GM23338 (cell line): ENCODE results near the gene NR2C2. TPM values are rescaled to one million over a fixed set of nuclear protein-coding genes. Genes with fewer than 3 reads are reported as not detected.

Source experiments
- ATAC-seq: fragments of 200-7000 bp; cut with Tn5 transposase; 3 replicates; pipeline ENCODE4 v1.9.1; 2020
- DNase-seq: peaks from one replicate; pipeline ENCODE4 v3.0.0-alpha.2; 2015; ENCODE audit warnings: low spot score
- H2AFZ ChIP-seq: fragments of 200-600 bp; sonication (generic); 2 replicates; pipeline ENCODE4 v1.8.0; 2016; ENCODE audit warnings: antibody characterized with exemption, mild to moderate bottlenecking, moderate library complexity
- H3F3A ChIP-seq: fragments of 200-600 bp; sonication (generic); replicated peaks from 2 replicates; pipeline ENCODE4 v1.8.0; 2017; ENCODE audit warnings: antibody characterized with exemption, mixed run types, low read depth
- H3K27ac ChIP-seq: fragments of 200-600 bp; sonication (generic); 2 replicates; pipeline ENCODE4 v1.6.1; 2016; ENCODE audit warnings: low read depth
- H3K27me3 ChIP-seq: fragments of 200-600 bp; sonication (generic); 2 replicates; pipeline ENCODE4 v1.8.0; 2016; ENCODE audit warnings: mild to moderate bottlenecking, mixed run types, moderate library complexity; ENCODE audit not compliant: insufficient read depth
- H3K36me3 ChIP-seq: fragments of 200-600 bp; sonication (generic); 2 replicates; pipeline ENCODE4 v1.8.0; 2016; ENCODE audit warnings: mild to moderate bottlenecking; ENCODE audit not compliant: insufficient read depth
- H3K4me1 ChIP-seq: fragments of 200-600 bp; sonication (generic); 2 replicates; pipeline ENCODE4 v1.8.0; 2016; ENCODE audit warnings: mild to moderate bottlenecking, moderate library complexity; ENCODE audit not compliant: insufficient read depth
- H3K4me2 ChIP-seq: fragments of 200-600 bp; sonication (generic); 2 replicates; pipeline ENCODE4 v1.7.1; 2017; ENCODE audit warnings: mixed run types
- H3K4me3 ChIP-seq: fragments of 200-600 bp; sonication (generic); 2 replicates; pipeline ENCODE4 v1.6.1; 2016; ENCODE audit warnings: mixed run types
- H3K79me2 ChIP-seq: fragments of 200-600 bp; sonication (generic); replicated peaks from 2 replicates; pipeline ENCODE4 v1.8.0; 2017; ENCODE audit warnings: mild to moderate bottlenecking; ENCODE audit not compliant: insufficient read depth
- H3K9me2 ChIP-seq: fragments of 200-600 bp; sonication (generic); 2 replicates; pipeline ENCODE4 v1.8.0; 2017; ENCODE audit not compliant: insufficient read depth
- H4K20me1 ChIP-seq: fragments of 200-600 bp; sonication (generic); replicated peaks from 2 replicates; pipeline ENCODE4 v1.8.0; 2017; ENCODE audit warnings: mild to moderate bottlenecking; ENCODE audit not compliant: insufficient read depth
- H3K27ac Mint-ChIP-seq: 2 replicates; pipeline ENCODE4 v1.8.0; 2020; ENCODE audit warnings: inconsistent platforms, mild to moderate bottlenecking, moderate library complexity, mixed read lengths
- H3K27me3 Mint-ChIP-seq: 3 replicates; pipeline ENCODE4 v1.8.0; 2022; ENCODE audit warnings: low read depth, mild to moderate bottlenecking, moderate library complexity, mixed read lengths, inconsistent platforms; ENCODE audit not compliant: insufficient read depth, poor library complexity
- H3K36me3 Mint-ChIP-seq: 3 replicates; pipeline ENCODE4 v1.8.0; 2021; ENCODE audit warnings: low read depth, mild to moderate bottlenecking, inconsistent platforms, moderate library complexity, mixed read lengths
- H3K4me1 Mint-ChIP-seq: 3 replicates; pipeline ENCODE4 v1.8.0; 2020; ENCODE audit warnings: mild to moderate bottlenecking, inconsistent platforms, mixed read lengths
- H3K4me3 Mint-ChIP-seq: 3 replicates; pipeline ENCODE4 v1.8.0; 2021; ENCODE audit warnings: moderate library complexity, mild to moderate bottlenecking, inconsistent platforms, mixed read lengths
- H3K9me3 Mint-ChIP-seq: 3 replicates; pipeline ENCODE4 v1.8.0; 2020; ENCODE audit warnings: moderate library complexity, mild to moderate bottlenecking, inconsistent platforms, mixed read lengths
- EZH2 ChIP-seq: fragments of 200-600 bp; sonication (generic); IDR thresholded peaks from one replicate; pipeline ENCODE4 v1.8.0; 2017; ENCODE audit warnings: antibody characterized with exemption, mild to moderate bottlenecking, low read depth; ENCODE audit not compliant: unreplicated experiment
- JUNB ChIP-seq: IDR thresholded peaks from one replicate; pipeline ENCODE4 v1.6.1; 2016; ENCODE audit warnings: antibody characterized with exemption; ENCODE audit not compliant: unreplicated experiment
- NANOG ChIP-seq: IDR thresholded peaks from 2 replicates; pipeline ENCODE4 v1.6.1; 2016; ENCODE audit warnings: antibody characterized with exemption, borderline replicate concordance
- POLR2AphosphoS5 ChIP-seq: IDR thresholded peaks from 2 replicates; pipeline ENCODE4 v1.6.1; 2016; ENCODE audit warnings: antibody characterized with exemption, low read depth
- STAT1 ChIP-seq: IDR thresholded peaks from one replicate; pipeline ENCODE4 v1.6.1; 2016; ENCODE audit warnings: antibody characterized with exemption; ENCODE audit not compliant: unreplicated experiment
- ZNF114 ChIP-seq: fragments of 250-450 bp; sonication (Bioruptor Pico); IDR thresholded peaks from 2 replicates; pipeline ENCODE4 v1.5.0; 2020; ENCODE audit warnings: mild to moderate bottlenecking, moderate library complexity
- ZNF331 ChIP-seq: fragments of 250-450 bp; sonication (Bioruptor Pico); IDR thresholded peaks from 2 replicates; pipeline ENCODE4 v1.5.0; 2020; ENCODE audit warnings: low read depth, mild to moderate bottlenecking, moderate library complexity
- polyA plus RNA-seq: library from polyadenylated mRNA; unstranded; fragments of >200 nt; fragmentation: Nextera tagmentation; extraction: Ambion mirVana; gene quantifications from 2 replicates; pipeline ENCODE4 v1.2.1, GENCODE V29; 2016
- total RNA-seq: library from RNA; depleted of rRNA; stranded (reverse); fragments of >200 nt; shearing (Covaris generic); gene quantifications from 2 replicates; pipeline ENCODE4 v1.2.3, GENCODE V29; 2014
- TF ChIP-seq, protein P1 (sequence below): IDR thresholded peaks from 2 replicates; pipeline ENCODE4 v1.6.1; 2016; ENCODE audit warnings: antibody characterized with exemption
- TF ChIP-seq, protein P2 (sequence below), 2 experiments: fragments of 200-600 bp in 1 of 2; sonication (generic) in 1 of 2; conservative IDR thresholded peaks; 2 replicates each; pipeline versions ENCODE4 v1.5.1 to v1.6.1; 2016 to 2017; ENCODE audit warnings: antibody characterized with exemption in 2 of 2, low read depth in 2 of 2, mild to moderate bottlenecking in 2 of 2, moderate library complexity in 1 of 2
- TF ChIP-seq, protein P3 (sequence below): IDR thresholded peaks from one replicate; pipeline ENCODE4 v1.6.1; 2018; ENCODE audit warnings: antibody characterized with exemption; ENCODE audit not compliant: unreplicated experiment

NR2C2 gene
- total and polyA plus RNA-seq, 2 experiments from 2014 or later: 12.0 to 57.2 TPM

DNA sequence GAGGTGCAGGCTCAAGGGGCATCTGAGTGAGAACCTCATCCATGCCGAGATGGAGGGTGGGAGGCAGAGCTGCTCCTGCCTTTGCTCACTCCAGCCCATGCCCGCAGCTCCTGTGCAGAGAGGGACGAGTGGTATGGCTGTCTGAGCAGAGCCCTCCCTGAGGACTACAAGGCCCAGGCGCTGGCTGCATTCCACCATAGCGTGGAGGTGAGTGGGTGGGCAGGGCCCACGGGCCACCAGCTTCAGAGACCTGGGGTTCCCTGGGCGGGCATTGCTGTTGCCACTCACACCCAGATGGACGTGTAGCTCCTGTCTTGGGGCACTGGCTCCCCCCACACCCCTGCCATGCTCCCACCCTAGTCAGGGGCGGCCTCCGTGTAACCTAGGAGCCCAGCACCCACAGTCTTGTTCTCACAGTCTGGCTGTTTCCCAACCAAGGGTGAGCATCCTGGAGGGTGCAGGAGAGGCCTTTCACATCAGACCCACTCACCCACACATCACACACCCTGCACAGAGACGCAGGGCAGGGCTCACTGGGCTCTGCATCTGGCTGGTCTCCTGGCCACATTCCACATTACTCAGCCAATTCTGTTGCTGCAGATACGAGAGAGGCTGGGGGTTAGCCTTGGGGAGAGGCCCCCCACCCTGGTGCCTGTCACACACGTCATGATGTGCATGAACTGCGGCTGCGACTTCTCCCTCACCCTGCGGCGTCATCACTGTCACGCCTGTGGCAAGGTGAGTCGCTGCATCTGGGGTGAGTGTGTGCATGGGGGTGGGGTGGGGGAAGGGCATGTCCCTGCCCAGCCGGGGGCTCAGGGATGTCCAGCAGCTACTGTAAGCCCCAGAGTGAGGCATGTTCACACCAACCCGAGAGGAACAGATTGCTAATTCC lies 25.3 kb upstream of the NR2C2 start:
- H3K27ac Mint-ChIP-seq: no peak overlapping the region

DNA sequence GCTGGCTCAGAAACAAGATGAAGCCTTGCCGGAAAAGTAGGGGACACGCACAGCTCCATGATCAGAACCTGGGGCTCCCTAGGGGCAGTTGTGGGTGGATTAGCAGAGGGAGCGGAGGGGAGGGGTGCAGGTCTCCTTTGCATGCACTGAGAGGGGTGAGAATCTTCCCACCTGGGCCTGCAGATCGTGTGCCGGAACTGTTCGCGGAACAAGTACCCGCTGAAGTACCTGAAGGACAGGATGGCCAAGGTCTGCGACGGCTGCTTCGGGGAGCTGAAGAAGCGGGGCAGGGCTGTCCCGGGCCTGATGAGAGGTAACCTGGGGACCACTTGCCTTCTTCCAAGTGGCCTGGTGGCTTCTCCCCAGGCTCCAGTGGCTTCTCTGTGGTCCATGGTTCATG lies 24.5 kb upstream of the NR2C2 start:
- Mint-ChIP-seq H3K27ac (no peak overlapping the region), H3K9me3 (no peaks in the 10 kb centered on the region), H3K27me3 (peaks cover 15% of the 10 kb centered on the region), H3K36me3 (no peaks in the 10 kb centered on the region), H3K4me3 (no peak overlapping the region), H3K4me1 (peaks cover 9% of the 10 kb centered on the region)
- Histone ChIP-seq H2AFZ (no peak overlapping the region), H3K27me3 (no peaks in the 10 kb centered on the region), H3K27ac (no peak overlapping the region), H3K4me2 (no peak overlapping the region), H3K4me1 (no peaks in the 10 kb centered on the region), H3K36me3 (no peaks in the 10 kb centered on the region), H3K4me3 (no peak overlapping the region), H3K79me2 (no peaks in the 10 kb centered on the region), H3K9me2 (no peaks in the 10 kb centered on the region), H3F3A (no peaks in the 10 kb centered on the region), H4K20me1 (no peaks in the 10 kb centered on the region)
- DNase-seq: no peak
- ATAC-seq: no peak
- TF ChIP-seq, protein P1, sequence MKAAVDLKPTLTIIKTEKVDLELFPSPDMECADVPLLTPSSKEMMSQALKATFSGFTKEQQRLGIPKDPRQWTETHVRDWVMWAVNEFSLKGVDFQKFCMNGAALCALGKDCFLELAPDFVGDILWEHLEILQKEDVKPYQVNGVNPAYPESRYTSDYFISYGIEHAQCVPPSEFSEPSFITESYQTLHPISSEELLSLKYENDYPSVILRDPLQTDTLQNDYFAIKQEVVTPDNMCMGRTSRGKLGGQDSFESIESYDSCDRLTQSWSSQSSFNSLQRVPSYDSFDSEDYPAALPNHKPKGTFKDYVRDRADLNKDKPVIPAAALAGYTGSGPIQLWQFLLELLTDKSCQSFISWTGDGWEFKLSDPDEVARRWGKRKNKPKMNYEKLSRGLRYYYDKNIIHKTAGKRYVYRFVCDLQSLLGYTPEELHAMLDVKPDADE: no peak
- no peak for TF ChIP-seq STAT1
- no peak for TF ChIP-seq ZNF114
- no peak for TF ChIP-seq JUNB

More for the DNA sequence above, 25.3 kb upstream of the NR2C2 start:
- Mint-ChIP-seq H3K27me3 (peaks cover 15% of the 10 kb centered on the region), H3K4me3 (no peak overlapping the region), H3K36me3 (no peaks in the 10 kb centered on the region), H3K9me3 (no peaks in the 10 kb centered on the region), H3K4me1 (peaks cover 9% of the 10 kb centered on the region)
- H3K4me2 ChIP-seq: no peak overlapping the region
- ATAC-seq (no peak), DNase-seq (no peak)
- H3K9me2 ChIP-seq: no peaks in the 10 kb centered on the region
- no peak overlapping the region for H3K4me3 ChIP-seq
- no peaks in the 10 kb centered on the region for H4K20me1 ChIP-seq
- no peaks in the 10 kb centered on the region for H3F3A ChIP-seq
- H2AFZ ChIP-seq: no peak overlapping the region
- H3K4me1 ChIP-seq: no peaks in the 10 kb centered on the region
- no peaks in the 10 kb centered on the region for H3K27me3 ChIP-seq
- H3K79me2 ChIP-seq: no peaks in the 10 kb centered on the region
- no peak overlapping the region for H3K27ac ChIP-seq
- H3K36me3 ChIP-seq: no peaks in the 10 kb centered on the region
- TF ChIP-seq, protein P2, sequence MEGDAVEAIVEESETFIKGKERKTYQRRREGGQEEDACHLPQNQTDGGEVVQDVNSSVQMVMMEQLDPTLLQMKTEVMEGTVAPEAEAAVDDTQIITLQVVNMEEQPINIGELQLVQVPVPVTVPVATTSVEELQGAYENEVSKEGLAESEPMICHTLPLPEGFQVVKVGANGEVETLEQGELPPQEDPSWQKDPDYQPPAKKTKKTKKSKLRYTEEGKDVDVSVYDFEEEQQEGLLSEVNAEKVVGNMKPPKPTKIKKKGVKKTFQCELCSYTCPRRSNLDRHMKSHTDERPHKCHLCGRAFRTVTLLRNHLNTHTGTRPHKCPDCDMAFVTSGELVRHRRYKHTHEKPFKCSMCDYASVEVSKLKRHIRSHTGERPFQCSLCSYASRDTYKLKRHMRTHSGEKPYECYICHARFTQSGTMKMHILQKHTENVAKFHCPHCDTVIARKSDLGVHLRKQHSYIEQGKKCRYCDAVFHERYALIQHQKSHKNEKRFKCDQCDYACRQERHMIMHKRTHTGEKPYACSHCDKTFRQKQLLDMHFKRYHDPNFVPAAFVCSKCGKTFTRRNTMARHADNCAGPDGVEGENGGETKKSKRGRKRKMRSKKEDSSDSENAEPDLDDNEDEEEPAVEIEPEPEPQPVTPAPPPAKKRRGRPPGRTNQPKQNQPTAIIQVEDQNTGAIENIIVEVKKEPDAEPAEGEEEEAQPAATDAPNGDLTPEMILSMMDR (conservative IDR thresholded peaks at IDR 0.05; ENCODE audit: low read depth in 2 of 2): no peak
- no peak for TF ChIP-seq EZH2
- TF ChIP-seq NANOG: no peak
- TF ChIP-seq POLR2AphosphoS5: no peak
- no peak for TF ChIP-seq ZNF331 (CRISPR knock-in tag)
- TF ChIP-seq, protein P3, sequence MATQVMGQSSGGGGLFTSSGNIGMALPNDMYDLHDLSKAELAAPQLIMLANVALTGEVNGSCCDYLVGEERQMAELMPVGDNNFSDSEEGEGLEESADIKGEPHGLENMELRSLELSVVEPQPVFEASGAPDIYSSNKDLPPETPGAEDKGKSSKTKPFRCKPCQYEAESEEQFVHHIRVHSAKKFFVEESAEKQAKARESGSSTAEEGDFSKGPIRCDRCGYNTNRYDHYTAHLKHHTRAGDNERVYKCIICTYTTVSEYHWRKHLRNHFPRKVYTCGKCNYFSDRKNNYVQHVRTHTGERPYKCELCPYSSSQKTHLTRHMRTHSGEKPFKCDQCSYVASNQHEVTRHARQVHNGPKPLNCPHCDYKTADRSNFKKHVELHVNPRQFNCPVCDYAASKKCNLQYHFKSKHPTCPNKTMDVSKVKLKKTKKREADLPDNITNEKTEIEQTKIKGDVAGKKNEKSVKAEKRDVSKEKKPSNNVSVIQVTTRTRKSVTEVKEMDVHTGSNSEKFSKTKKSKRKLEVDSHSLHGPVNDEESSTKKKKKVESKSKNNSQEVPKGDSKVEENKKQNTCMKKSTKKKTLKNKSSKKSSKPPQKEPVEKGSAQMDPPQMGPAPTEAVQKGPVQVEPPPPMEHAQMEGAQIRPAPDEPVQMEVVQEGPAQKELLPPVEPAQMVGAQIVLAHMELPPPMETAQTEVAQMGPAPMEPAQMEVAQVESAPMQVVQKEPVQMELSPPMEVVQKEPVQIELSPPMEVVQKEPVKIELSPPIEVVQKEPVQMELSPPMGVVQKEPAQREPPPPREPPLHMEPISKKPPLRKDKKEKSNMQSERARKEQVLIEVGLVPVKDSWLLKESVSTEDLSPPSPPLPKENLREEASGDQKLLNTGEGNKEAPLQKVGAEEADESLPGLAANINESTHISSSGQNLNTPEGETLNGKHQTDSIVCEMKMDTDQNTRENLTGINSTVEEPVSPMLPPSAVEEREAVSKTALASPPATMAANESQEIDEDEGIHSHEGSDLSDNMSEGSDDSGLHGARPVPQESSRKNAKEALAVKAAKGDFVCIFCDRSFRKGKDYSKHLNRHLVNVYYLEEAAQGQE: no peak
